Heart right ventricle (tissue), 16 donors: Measurements from ENCODE around the gene RHOJ. TPM values are rescaled to one million over a fixed set of nuclear protein-coding genes. Genes with fewer than 3 reads are reported as not detected.

Experiments
- ATAC-seq, 8 donors: fragments of 200-7000 bp; cut with Tn5 transposase; one replicate each; pipeline ENCODE4 v1.9.1; 2020; ENCODE audit warnings: mild to moderate bottlenecking in 8 of 8, moderate library complexity in 8 of 8, moderate number of reproducible peaks in 1 of 8
- DNase-seq, 2 donors: peaks; one replicate each; pipeline ENCODE4 v3.0.0-alpha.2; 2020
- H3K27ac ChIP-seq, 10 donors: fragments of 200-600 bp; sonication (generic) in 2 of 10; one replicate each; pipeline versions ENCODE4 v1.5.0 to v1.8.0; 2020 to 2022; ENCODE audit warnings: mild to moderate bottlenecking in 3 of 10
- H3K27me3 ChIP-seq, 7 donors: fragments of 200-600 bp; one replicate each; pipeline ENCODE4 v1.8.0; 2021 to 2022; ENCODE audit warnings: mild to moderate bottlenecking in 2 of 7
- H3K36me3 ChIP-seq, 9 donors: fragments of 200-600 bp; sonication (generic) in 1 of 9; one replicate each; pipeline versions ENCODE4 v1.5.0 to v1.8.0; 2020 to 2022; ENCODE audit warnings: mild to moderate bottlenecking in 2 of 9
- H3K4me1 ChIP-seq, 9 donors: fragments of 200-600 bp; sonication (generic) in 1 of 9; one replicate each; pipeline versions ENCODE4 v1.5.0 to v1.8.0; 2020 to 2022; ENCODE audit warnings: mild to moderate bottlenecking in 4 of 9
- H3K4me3 ChIP-seq, 10 donors: fragments of 200-600 bp; sonication (generic) in 2 of 10; one replicate each; pipeline versions ENCODE4 v1.5.0 to v1.8.0; 2020 to 2022; ENCODE audit warnings: mild to moderate bottlenecking in 7 of 10, moderate library complexity in 2 of 10
- H3K9me3 ChIP-seq, 11 donors: fragments of 200-600 bp in 10 of 11; sonication (generic) in 2 of 11; one replicate each; pipeline versions ENCODE4 v1.5.0 to v1.8.0; 2013 to 2022; ENCODE audit warnings: mild to moderate bottlenecking in 2 of 11, control low read depth in 1 of 11, moderate library complexity in 1 of 11
- CTCF ChIP-seq, 9 donors: fragments of 200-600 bp; sonication (generic) in 2 of 9; IDR thresholded peaks; one replicate each; pipeline versions ENCODE4 v1.5.0 to v1.8.0; 2021 to 2022; ENCODE audit warnings: antibody characterized with exemption in 9 of 9, mild to moderate bottlenecking in 5 of 9, moderate library complexity in 1 of 9
- whole genome bisulfite sequencing, 2 donors: extraction: QIAGEN DNeasy Blood & Tissue Kit; methylation state at CpG; one replicate each; pipeline ENCODE4 v1.1.7; 2013; ENCODE audit warnings: inconsistent platforms in 1 of 2; 5-methylcytosine and 5-hydroxymethylcytosine counted together
- intact Hi-C, 10 donors: fragments of 100-400 bp; cut with DNase I; formaldehyde crosslinking; loops; one replicate each; pipeline versions ENCODE4 v1.11.1 to v1.14.2; 2022
- polyA plus RNA-seq, 2 donors: library from polyadenylated mRNA; stranded (reverse); fragments of 200-250 nt; gene quantifications; one replicate each; pipeline ENCODE4 v1.2.3, GENCODE V29; 2013
- total RNA-seq, 10 donors: library from RNA; stranded (reverse); fragmentation: NEBNext Ultra II Directional in 3 of 10; extraction: Animal tissue kit (Norgen Biotek cat#: 25700) in 3 of 10; gene quantifications; one replicate each; pipeline versions ENCODE4 v1.2.1 to v1.2.4, GENCODE V29; 2021 to 2023
- donor health status: Arrhythmogenic right ventricular cardiomyopathy.
- donor health status: ischemic (EF 13 %, LVEDD 7.1; RV severe dilation, severe dysfunction).
- donor health status: healthy with polysubstance abuse.
- donor health status: DM: no; HTN: yes; CAD: no.
- donor health status: DM: no; HTN: no; CAD: no.
- donor health status: ischemic (EF 25% LVEDD 6.9; RV normal size, moderate dysfunction).
- donor health status: ischemic (EF 25% LVEDD 5.7; RV mildly dilated, moderate dysfunction).
- donor health status: healthy.
- donor health status: DM: yes; HTN: yes; CAD: no.
- donor health status: Ischemic cardiomyopathy.
- donor health status: ischemic (EF 35%, LVEDD 5.7; RV mildly dilated, moderate dysfunction).
- donor health status: nonischemic (EF 11% LVEDD 7.7; RV severe dilation, severe dysfunction).
- donor health status: DM: yes; HTN: yes; CAD: no.
- donor health status: PGD.
- donor health status: ischemic (EF 29% LVEDD 5.4; RV normal size, mild dysfunction).
- donor health status: nonischemic (EF 23%, LVEDD 6.1; RV moderate dilation, normal function).

The RHOJ gene
- total and polyA plus RNA-seq, 12 donors = 7.5 to 19.8 (median 12.2) TPM

- H3K9me3 ChIP-seq = peaks cover 0 to 14% (median 0%) of the 10 kb centered on the region in 11 donors
- ATAC-seq (no peak), DNase-seq (no peak)
- H3K4me3 ChIP-seq = no peak overlapping the region
- no peaks in the 10 kb centered on the region for H3K27me3 ChIP-seq
- no peak overlapping the region for H3K27ac ChIP-seq
- WGBS, 2 donors = 81 to 83% methylated on average over 3 of the region's 3 CpGs
- peaks cover 0 to 10% (median 0%) of the 10 kb centered on the region in 9 donors for H3K36me3 ChIP-seq
- intact Hi-C loops = no loop called here
- no peak for TF ChIP-seq CTCF (IDR thresholded peaks at IDR 0.05)
- peaks cover 0 to 58% (median 14%) of the 10 kb centered on the region in 9 donors for H3K4me1 ChIP-seq
Observed at GRCh38 chr14:63231766-63232165, 27.5 kb downstream of the RHOJ start.

GRCh38 chr14:63237791-63238190 lies 33.5 kb downstream of the RHOJ start:
- intact Hi-C loops = no loop called here
- H3K27me3 ChIP-seq = no peaks in the 10 kb centered on the region
- DNase-seq = no peak
- no peak overlapping the region for H3K4me3 ChIP-seq
- H3K9me3 ChIP-seq = no peaks in the 10 kb centered on the region
- 86 to 92% methylated on average over 7 of the region's 7 CpGs for WGBS, 2 donors
- peaks cover 0 to 55% (median 21%) of the 10 kb centered on the region in 9 donors for H3K4me1 ChIP-seq
- peaks cover 0 to 10% (median 0%) of the 10 kb centered on the region in 9 donors for H3K36me3 ChIP-seq
- ATAC-seq = no peak
- no peak overlapping the region for H3K27ac ChIP-seq
- no peak for TF ChIP-seq CTCF (IDR thresholded peaks at IDR 0.05)

- Histone ChIP-seq H3K36me3 (peaks cover 0 to 10% (median 0%) of the 10 kb centered on the region in 9 donors), H3K27ac (peak overlapping the region in 1 of 10 donors; percentile 32), H3K4me1 (peaks cover 0 to 43% (median 15%) of the 10 kb centered on the region in 9 donors), H3K27me3 (no peaks in the 10 kb centered on the region), H3K9me3 (no peaks in the 10 kb centered on the region), H3K4me3 (no peak overlapping the region)
- ATAC-seq = no peak
- intact Hi-C loops = no loop called here
- no peak for TF ChIP-seq CTCF (IDR thresholded peaks at IDR 0.05)
- WGBS, 2 donors = 77% methylated on average over 2 of the region's 2 CpGs
- no peak for DNase-seq
Observed at GRCh38 chr14:63240221-63240620, 36.0 kb downstream of the RHOJ start.

GRCh38 chr14:63241096-63241495 lies 36.9 kb downstream of the RHOJ start:
- no peaks in the 10 kb centered on the region for H3K27me3 ChIP-seq
- no peak for TF ChIP-seq CTCF (IDR thresholded peaks at IDR 0.05)
- DNase-seq (no peak), ATAC-seq (peak in 1 of 8 donors; percentile 43)
- no peak overlapping the region for H3K4me3 ChIP-seq
- intact Hi-C loops = no loop called here
- H3K36me3 ChIP-seq = peaks cover 0 to 10% (median 0%) of the 10 kb centered on the region in 9 donors
- H3K4me1 ChIP-seq = peaks cover 0 to 42% (median 19%) of the 10 kb centered on the region in 9 donors
- 70 to 79% methylated on average over 4 of the region's 4 CpGs for WGBS, 2 donors
- no peaks in the 10 kb centered on the region for H3K9me3 ChIP-seq
- peak overlapping the region in 1 of 10 donors; percentile 32 for H3K27ac ChIP-seq
